Esophagus squamous epithelium (tissue), 5 donors: ENCODE measurements around the gene TNIK. TPM values are rescaled to one million over a fixed set of nuclear protein-coding genes. Genes with fewer than 3 reads are reported as not detected.
A peak's percentile ranks its signal among the peaks of the same experiment; 100 is the strongest.

Source experiments
- DNase-seq: peaks from one replicate; lab custom pipeline; 2025; lab: John Stamatoyannopoulos, UW
- H3K27ac ChIP-seq, 4 donors: fragments of 200-600 bp; sonication (generic); one replicate each; pipeline ENCODE4 v1.5.1; 2016 to 2019; ENCODE audit warnings: mild to moderate bottlenecking in 1 of 4
- H3K27me3 ChIP-seq, 4 donors: fragments of 200-600 bp; sonication (generic); 1 replicate in 3 of 4; 2 replicates in 1 of 4; pipeline versions ENCODE4 v1.5.1 to v1.6.0; 2017 to 2021; ENCODE audit warnings: antibody characterized with exemption in 1 of 4
- H3K36me3 ChIP-seq, 3 donors: fragments of 200-600 bp; sonication (generic); one replicate each; pipeline ENCODE4 v1.5.1; 2016 to 2019
- H3K4me1 ChIP-seq, 3 donors: fragments of 200-600 bp; sonication (generic); one replicate each; pipeline ENCODE4 v1.5.1; 2017 to 2019
- H3K4me3 ChIP-seq, 4 donors: fragments of 200-600 bp; sonication (generic); 1 replicate in 3 of 4; 2 replicates in 1 of 4; pipeline ENCODE4 v1.5.1; 2016 to 2019; ENCODE audit warnings: mild to moderate bottlenecking in 2 of 4, moderate library complexity in 1 of 4
- H3K9me3 ChIP-seq, 3 donors: fragments of 200-600 bp; sonication (generic); one replicate each; pipeline ENCODE4 v1.5.1; 2016 to 2019
- POLR2A ChIP-seq, 4 donors: fragments of 450-650 bp; IDR thresholded peaks; one replicate each; pipeline ENCODE4 v1.6.1; 2017; ENCODE audit warnings: antibody characterized with exemption in 4 of 4, mild to moderate bottlenecking in 4 of 4, moderate library complexity in 3 of 4
- WGBS, 2 donors: methylation state at CpG; one replicate each; pipeline ENCODE4 v1.1.5; 2018; 5-methylcytosine and 5-hydroxymethylcytosine counted together
- intact Hi-C: fragments of 100-400 bp; cut with DNase I; formaldehyde crosslinking; loops from one replicate; pipeline ENCODE4 v1.15.0; 2022
- total RNA-seq, 4 donors: library from RNA; depleted of rRNA; stranded (reverse); fragments of >200 nt; gene quantifications; one replicate each; pipeline ENCODE4 v1.1.0, GENCODE V29; 2016
- TF ChIP-seq, protein P1 (sequence below), 6 experiments: fragments of 450-650 bp in 4 of 6; fragments of 200-600 bp in 2 of 6; sonication (generic) in 2 of 6; IDR thresholded peaks; one replicate each; pipeline ENCODE4 v1.5.1; 2016 to 2019; ENCODE audit warnings: antibody characterized with exemption in 6 of 6, mild to moderate bottlenecking in 4 of 6, moderate library complexity in 4 of 6
- donor health status: DM: yes; HTN: yes; CAD: no.

TNIK gene
- total RNA-seq, 4 donors from 2014 or later: 2.2 to 11.6 (median 4.7) TPM

DNA sequence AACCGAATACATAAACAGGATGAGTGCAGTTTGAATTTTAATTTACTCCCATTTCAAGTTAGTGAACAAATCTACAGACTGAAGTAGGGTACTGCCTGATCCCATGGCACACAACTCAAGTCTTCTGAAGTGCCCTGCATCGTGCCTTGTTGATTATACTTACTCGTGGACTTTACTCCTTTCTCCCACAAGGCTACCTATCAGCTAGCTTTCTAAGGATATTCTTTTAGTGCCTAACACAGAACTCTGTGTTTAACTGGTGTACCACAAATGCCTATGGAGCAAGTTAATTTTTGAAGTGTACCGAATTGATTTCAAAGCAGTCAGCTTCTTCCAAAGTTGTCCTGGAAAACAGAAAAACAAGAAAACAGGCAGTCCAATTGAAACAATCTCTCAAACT lies 119.8 kb downstream of the TNIK start:
- 93 to 94% methylated on average over 4 of the region's 4 CpGs for WGBS, 2 donors
- no peak overlapping the region for H3K27ac ChIP-seq
- TF ChIP-seq, protein P1, sequence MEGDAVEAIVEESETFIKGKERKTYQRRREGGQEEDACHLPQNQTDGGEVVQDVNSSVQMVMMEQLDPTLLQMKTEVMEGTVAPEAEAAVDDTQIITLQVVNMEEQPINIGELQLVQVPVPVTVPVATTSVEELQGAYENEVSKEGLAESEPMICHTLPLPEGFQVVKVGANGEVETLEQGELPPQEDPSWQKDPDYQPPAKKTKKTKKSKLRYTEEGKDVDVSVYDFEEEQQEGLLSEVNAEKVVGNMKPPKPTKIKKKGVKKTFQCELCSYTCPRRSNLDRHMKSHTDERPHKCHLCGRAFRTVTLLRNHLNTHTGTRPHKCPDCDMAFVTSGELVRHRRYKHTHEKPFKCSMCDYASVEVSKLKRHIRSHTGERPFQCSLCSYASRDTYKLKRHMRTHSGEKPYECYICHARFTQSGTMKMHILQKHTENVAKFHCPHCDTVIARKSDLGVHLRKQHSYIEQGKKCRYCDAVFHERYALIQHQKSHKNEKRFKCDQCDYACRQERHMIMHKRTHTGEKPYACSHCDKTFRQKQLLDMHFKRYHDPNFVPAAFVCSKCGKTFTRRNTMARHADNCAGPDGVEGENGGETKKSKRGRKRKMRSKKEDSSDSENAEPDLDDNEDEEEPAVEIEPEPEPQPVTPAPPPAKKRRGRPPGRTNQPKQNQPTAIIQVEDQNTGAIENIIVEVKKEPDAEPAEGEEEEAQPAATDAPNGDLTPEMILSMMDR (IDR thresholded peaks at IDR 0.05): no peak
- TF ChIP-seq POLR2A (IDR thresholded peaks at IDR 0.05): no peak
- no peak overlapping the region for H3K4me3 ChIP-seq
- intact Hi-C loops: no loop called here
- no peaks in the 10 kb centered on the region for H3K27me3 ChIP-seq
- no peaks in the 10 kb centered on the region for H3K36me3 ChIP-seq
- no peak for DNase-seq
- peaks cover 0 to 29% (median 0%) of the 10 kb centered on the region in 3 donors for H3K4me1 ChIP-seq
- H3K9me3 ChIP-seq: no peaks in the 10 kb centered on the region

DNA sequence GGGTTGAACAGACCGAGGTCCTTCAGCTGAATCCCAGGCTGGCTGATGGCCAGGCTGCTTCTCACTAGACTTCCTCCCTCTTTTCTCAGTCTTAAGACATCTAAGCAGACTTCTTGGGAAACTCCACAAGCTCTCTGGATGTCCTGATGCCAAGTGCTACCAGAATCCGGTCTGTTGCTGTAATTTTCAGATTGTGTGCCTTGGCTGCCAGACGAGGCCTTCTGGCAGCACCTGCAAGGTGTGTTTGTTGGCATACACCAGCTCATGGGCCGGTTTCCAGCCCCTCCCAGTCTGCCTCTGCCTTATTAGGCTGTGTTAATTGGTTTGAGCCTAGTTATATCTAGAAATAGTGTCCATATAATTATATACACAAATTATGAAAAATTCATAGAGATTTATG lies 120.6 kb downstream of the TNIK start:
- no peak for DNase-seq
- TF ChIP-seq, protein P1 (IDR thresholded peaks at IDR 0.05): no peak
- no peak for TF ChIP-seq POLR2A (IDR thresholded peaks at IDR 0.05)
- H3K27ac ChIP-seq: peak overlapping the region in 2 of 4 donors; percentile 10 to 35
- 27 to 30% methylated on average over 4 of the region's 4 CpGs for WGBS, 2 donors
- no peaks in the 10 kb centered on the region for H3K9me3 ChIP-seq
- intact Hi-C loops: no loop called here
- H3K4me3 ChIP-seq: no peak overlapping the region
- H3K36me3 ChIP-seq: no peaks in the 10 kb centered on the region
- peaks cover 0 to 22% (median 0%) of the 10 kb centered on the region in 3 donors for H3K4me1 ChIP-seq
- no peaks in the 10 kb centered on the region for H3K27me3 ChIP-seq

DNA sequence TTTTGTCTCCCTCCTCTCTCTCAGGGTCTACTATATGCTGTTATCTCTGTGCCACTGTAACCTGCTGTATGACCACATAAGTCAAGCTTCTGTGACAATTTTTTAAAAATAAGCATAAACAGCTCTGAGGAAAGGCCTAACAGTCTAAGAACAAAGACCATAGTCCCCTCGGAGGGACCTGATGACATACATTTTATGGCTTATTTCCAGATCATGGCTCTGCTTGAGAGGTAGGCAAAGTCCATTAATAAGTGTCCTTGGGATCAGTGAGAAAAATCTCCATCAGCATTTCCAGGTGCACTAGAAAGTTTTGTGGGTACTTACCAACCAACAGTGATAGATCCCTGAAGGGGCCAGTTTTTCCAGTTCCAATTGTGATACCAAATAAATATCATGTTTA lies 123.8 kb downstream of the TNIK start:
- H3K9me3 ChIP-seq: no peaks in the 10 kb centered on the region
- 71% methylated on average over 1 of the region's 1 CpG; no CpG with 5 or more reads in 1 of the 2 donors for WGBS, 2 donors
- H3K27me3 ChIP-seq: no peaks in the 10 kb centered on the region
- TF ChIP-seq, protein P1 (IDR thresholded peaks at IDR 0.05): no peak
- TF ChIP-seq POLR2A (IDR thresholded peaks at IDR 0.05): no peak
- H3K36me3 ChIP-seq: no peaks in the 10 kb centered on the region
- no peak overlapping the region for H3K4me3 ChIP-seq
- no peak overlapping the region for H3K27ac ChIP-seq
- H3K4me1 ChIP-seq: peaks cover 0 to 22% (median 0%) of the 10 kb centered on the region in 3 donors
- intact Hi-C loops: no loop called here
- DNase-seq: no peak

DNA sequence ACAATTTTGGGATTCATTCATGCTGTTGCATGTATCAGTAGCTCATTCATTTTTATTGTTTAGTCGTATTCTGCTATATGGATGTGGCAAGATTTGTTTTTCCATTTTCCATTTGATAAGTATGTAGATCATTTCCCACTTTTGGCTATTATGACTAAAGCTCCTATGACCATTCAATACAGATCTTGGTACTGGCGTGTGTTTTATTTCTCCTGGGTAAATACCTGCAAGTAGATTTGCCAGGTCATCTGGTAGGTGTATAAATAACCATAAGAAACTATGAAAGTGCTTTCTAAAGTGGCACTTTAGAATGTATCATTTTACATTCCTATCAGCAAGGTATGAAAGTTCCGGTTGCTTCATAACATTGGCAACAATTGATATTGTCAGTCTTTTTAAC lies 124.6 kb downstream of the TNIK start:
- no peaks in the 10 kb centered on the region for H3K36me3 ChIP-seq
- H3K27ac ChIP-seq: no peak overlapping the region
- no peak for TF ChIP-seq POLR2A (IDR thresholded peaks at IDR 0.05)
- TF ChIP-seq, protein P1 (IDR thresholded peaks at IDR 0.05): no peak
- H3K4me3 ChIP-seq: no peak overlapping the region
- H3K9me3 ChIP-seq: no peaks in the 10 kb centered on the region
- WGBS, 2 donors: 86 to 88% methylated on average over 3 of the region's 3 CpGs
- no peak for DNase-seq
- peaks cover 0 to 17% (median 0%) of the 10 kb centered on the region in 3 donors for H3K4me1 ChIP-seq
- H3K27me3 ChIP-seq: no peaks in the 10 kb centered on the region
- intact Hi-C loops: no loop called here

DNA sequence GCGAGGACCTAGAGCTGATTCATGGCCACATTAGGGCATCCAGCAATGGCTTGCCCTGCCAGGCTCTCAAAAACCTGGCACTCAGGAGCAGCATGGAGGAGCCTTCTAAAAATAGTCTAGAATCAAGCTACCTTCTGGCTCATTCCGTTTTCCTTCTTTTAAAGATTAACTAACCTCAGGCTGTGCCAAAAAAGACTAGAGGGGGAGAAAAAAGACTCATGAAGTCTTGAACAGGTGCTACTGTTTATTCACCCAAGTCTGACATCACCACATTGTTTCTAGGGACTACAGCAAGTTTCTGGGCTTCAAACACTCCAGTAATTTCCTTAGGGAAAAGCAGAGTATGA lies 125.8 kb downstream of the TNIK start:
- DNase-seq: no peak
- WGBS, 2 donors: 22 to 39% methylated on average over 2 of the region's 2 CpGs
- Histone ChIP-seq H3K27me3 (no peaks in the 10 kb centered on the region), H3K9me3 (no peaks in the 10 kb centered on the region), H3K4me1 (peaks cover 0 to 10% (median 0%) of the 10 kb centered on the region in 3 donors), H3K27ac (no peak overlapping the region), H3K4me3 (no peak overlapping the region), H3K36me3 (no peaks in the 10 kb centered on the region)
- intact Hi-C loops: no loop called here
- TF ChIP-seq, protein P1 (IDR thresholded peaks at IDR 0.05): no peak
- TF ChIP-seq POLR2A (IDR thresholded peaks at IDR 0.05): no peak
